GM12874 (cell line): ENCODE results near the gene SIPA1L3.

ENCODE experiments used
- TF ChIP-seq, protein P1 (sequence below): IDR thresholded peaks from 2 replicates; pipeline ENCODE4 v1.5.1; 2011; ENCODE audit warnings: low read depth, mild to moderate bottlenecking, control low read depth, low read length, moderate library complexity; ENCODE audit not compliant: insufficient read depth

SIPA1L3 gene

DNA sequence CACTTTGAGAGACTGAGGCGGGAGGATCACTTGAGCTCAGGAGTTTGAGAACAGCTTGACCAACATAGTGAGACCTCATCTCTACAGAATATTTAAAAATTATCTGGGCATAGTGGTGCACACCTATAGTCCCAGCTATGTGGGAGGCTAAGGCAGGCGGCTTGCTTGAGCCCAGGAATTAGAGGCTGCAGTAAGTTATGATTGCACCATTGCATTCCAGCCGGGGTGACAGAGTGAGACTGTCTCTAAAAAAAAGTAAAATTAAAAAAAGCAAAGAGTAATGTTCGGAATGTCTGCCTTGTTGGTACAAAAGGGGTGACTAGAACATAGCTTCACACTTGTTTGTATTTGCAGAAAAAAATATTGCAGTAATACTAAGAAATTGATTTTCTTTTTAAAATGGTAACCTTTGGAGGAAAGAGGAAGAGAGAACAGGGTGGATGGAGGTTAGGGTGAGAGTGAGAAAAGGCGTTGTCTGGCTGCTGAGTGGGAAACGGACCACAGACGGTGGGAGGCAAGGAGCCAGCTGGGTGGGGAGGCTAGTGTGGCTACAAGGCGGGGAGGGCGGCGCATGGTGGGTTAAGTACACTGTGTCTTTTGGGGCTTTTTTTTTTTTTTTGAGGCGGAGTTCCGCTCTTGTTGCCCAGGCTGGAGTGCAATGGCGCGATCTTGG, 339.0 kb downstream of the SIPA1L3 start:
- TF ChIP-seq, protein P1, sequence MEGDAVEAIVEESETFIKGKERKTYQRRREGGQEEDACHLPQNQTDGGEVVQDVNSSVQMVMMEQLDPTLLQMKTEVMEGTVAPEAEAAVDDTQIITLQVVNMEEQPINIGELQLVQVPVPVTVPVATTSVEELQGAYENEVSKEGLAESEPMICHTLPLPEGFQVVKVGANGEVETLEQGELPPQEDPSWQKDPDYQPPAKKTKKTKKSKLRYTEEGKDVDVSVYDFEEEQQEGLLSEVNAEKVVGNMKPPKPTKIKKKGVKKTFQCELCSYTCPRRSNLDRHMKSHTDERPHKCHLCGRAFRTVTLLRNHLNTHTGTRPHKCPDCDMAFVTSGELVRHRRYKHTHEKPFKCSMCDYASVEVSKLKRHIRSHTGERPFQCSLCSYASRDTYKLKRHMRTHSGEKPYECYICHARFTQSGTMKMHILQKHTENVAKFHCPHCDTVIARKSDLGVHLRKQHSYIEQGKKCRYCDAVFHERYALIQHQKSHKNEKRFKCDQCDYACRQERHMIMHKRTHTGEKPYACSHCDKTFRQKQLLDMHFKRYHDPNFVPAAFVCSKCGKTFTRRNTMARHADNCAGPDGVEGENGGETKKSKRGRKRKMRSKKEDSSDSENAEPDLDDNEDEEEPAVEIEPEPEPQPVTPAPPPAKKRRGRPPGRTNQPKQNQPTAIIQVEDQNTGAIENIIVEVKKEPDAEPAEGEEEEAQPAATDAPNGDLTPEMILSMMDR = no peak

DNA sequence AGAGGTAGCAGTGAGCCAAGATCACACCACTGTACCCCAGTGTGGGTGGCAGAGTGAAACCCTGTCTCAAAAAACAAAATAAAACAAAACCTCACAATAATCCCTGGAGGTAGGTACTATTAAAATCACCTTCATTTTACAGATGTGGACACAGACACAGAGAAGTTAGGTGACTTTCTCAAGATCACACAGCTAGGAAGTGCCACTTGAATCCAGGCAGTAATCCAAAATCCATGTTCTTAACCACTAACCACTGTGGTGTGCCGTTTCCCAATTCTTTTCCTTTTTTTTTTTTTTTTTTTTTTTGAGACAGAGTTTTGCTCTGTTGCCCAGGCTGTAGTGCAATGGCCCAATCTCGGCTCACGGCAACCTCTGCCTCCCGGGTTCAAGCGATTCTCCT, 340.1 kb downstream of the SIPA1L3 start:
- TF ChIP-seq, protein P1 = no peak

DNA sequence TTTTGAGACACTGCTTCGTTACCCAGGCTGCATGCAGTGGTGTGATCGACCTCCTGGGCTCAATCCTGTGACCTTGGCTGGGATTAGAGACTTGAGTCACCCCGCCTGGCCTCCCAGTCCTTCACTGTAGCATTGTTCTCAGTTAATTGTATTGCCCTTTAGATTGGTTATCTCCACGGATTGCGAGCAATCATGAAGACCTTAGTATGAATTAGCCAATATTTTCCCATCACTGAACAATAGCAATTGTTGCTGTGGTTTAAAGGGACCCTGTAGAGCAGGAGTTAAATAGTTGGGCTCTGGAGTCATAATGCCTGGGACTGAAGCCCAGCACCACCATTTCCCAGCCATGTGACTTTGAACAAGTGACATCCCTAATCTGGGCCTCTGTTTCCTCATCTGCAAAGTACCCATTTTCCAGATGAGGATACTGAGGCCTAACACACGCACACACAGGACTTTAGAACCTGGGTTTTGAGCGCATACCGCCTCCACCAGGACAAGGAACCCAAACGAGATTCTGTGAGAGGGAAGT, 340.8 kb downstream of the SIPA1L3 start:
- TF ChIP-seq, protein P1 = no peak

DNA sequence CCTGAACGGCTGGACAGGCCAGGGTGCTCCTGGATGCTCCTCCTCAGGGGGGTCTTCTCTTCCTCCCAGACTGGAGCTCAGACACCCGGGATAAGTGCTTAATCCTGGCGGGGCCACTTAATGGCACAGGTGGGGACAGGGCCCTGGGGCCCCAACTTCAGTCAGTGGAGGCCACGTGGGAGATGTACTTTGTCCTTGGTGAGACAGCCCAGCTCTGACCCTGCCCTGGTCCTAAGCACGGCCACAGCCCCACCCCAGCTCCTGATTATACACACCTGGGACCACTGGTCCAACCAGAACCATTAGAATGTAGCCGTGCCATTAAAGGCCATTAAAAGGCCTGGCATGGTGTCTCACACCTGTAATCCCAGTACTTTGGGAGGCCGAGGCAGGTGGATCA, 341.4 kb downstream of the SIPA1L3 start:
- TF ChIP-seq, protein P1 = no peak

DNA sequence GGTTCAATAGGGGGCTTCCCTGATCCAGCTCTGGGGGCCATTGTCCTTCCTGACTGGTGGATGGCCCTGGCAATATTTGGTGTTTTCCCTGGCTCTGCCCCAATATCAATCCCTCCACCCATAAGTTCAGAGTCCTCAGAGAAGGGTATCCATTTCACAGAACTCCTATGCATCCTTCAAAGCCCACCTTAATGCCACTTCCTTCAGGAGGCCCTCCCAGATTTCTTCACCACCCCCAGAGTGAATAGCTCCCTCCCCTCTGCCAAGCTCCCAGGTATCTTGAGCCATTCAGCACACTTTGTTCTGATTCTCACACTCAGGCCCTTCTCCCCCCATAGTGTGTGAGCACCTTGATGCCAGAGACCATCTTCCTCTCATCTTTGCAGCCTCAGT, 343.4 kb downstream of the SIPA1L3 start:
- TF ChIP-seq, protein P1 = no peak

DNA sequence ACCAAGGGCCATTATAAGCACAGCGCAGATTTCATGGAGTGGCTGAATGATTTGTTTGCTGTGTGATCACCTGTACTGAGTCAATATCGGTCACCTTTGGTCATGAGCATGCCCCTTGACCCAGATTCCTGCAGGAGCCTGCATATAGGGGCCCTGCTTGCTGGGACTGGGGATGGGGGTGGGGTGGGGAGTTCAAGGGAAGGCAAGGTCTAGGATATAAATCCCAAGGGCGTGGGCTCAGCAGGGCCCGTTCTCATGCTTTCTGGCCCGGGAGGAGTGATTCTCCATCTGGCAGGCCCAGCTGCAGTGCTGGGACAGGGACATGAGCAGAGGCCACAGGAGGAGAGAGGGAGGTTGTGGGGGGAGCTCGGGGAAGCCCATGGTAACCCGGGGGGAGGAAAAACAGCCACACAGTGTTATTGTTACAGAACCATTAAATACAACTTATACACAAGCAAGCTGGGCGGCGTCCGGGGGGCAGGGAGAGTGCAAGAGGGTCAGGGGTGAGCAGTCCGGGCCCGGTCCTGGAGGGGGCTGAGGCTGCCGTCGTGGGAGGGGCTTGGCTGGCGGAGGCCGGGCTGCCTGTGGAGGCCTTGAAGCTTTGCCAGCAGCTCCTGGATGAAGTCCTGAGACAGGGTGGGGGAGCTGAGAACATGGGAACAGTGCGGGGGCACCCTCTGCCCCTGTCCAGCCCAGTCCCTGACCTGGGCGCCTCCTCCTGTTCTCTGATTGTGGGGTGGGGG, 344.0 kb downstream of the SIPA1L3 start:
- TF ChIP-seq, protein P1 = no peak

DNA sequence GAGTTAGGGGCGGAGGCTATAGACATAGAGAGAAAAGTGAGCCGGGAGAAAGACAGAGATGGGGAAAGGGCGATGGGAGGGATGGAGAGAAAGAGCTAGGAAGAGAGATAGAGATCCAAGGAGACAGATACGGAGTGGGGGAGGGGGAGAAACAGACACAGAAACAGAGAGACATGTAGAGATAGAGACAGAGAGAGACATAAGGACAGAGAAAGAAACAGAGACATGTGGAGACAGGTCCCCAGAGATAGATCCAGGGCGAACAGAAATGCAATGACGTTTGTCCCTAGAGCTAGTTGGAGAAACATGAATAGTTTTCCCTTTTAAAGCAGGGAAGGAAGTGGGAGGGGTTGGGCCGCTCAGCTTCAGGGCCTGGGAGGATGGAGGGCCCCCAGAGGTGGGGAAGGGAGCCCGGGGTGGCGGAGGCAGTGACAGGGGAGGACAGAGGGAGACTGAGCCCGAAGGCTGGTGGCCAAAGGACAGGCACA, 344.6 kb downstream of the SIPA1L3 start:
- TF ChIP-seq, protein P1 = no peak
